Measurements from ENCODE around the gene TMEM164. TPM values are rescaled to one million over a fixed set of nuclear protein-coding genes. Genes with fewer than 3 reads are reported as not detected.
A peak's percentile ranks its signal among the peaks of the same experiment; 100 is the strongest.
"Not testable (repeated sequence)": the region's sequence is repeated elsewhere in the genome, so short reads cannot be mapped to it uniquely, and the experiment has no call there.

Gene TMEM164
- total RNA-seq, 2 experiments from 2014 or later = 11.9 to 12.0 TPM

GRCh38 chrX:110154328-110154727 is 151.4 kb downstream of the TMEM164 start:
- H3K9me3 Mint-ChIP-seq; intact Hi-C loops (cut with micrococcal nuclease); H3K27ac Mint-ChIP-seq; H3K4me3 Mint-ChIP-seq; H3K27me3 Mint-ChIP-seq (ENCODE audit: low read depth); DNase-seq; H3K36me3 Mint-ChIP-seq (ENCODE audit: low read depth); H3K4me1 Mint-ChIP-seq (ENCODE audit: low read depth): not testable (repeated sequence)
- CTCF ChIA-PET = interaction anchor here (24.9 kb wide), 1 partner anchor 258 kb away, joined by 374 read pairs; no protein-coding TSS in a partner anchor

DNA sequence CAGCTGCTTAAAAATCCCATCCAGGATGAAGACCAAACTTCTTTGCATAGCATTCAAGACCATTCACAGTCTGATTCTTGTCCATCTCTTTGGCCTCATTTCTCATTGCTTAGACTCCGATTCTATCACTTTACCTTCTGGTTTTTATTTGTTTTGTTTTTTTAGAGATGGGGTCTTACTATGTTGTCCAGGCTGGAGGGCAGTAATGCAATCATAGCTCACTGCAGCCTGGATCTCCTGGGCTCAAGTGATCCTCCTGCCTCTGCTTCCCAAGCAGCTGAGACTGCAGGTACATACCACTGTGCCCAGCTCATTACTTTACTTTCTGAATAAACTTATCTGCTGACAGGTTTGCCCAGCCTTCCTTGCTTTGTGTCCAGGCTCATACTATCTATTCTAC is 152.8 kb downstream of the TMEM164 start:
- Mint-ChIP-seq H3K9me3 (no peaks in the 10 kb centered on the region), H3K27ac (no peak overlapping the region), H3K4me1 (ENCODE audit: low read depth) (peaks cover 10% of the 10 kb centered on the region), H3K27me3 (ENCODE audit: low read depth) (no peaks in the 10 kb centered on the region), H3K4me3 (no peak overlapping the region), H3K36me3 (ENCODE audit: low read depth) (peaks cover 2% of the 10 kb centered on the region)
- CTCF ChIA-PET = interaction anchor here (0.7 to 24.9 kb wide), 7 partner anchors 9 to 256 kb away, joined by 3 to 374 read pairs (median 4); no protein-coding TSS in a partner anchor
- DNase-seq = no peak
- intact Hi-C loops (cut with micrococcal nuclease) = loop anchor here (1.0 kb wide), 3 partner anchors 253 to 692 kb away; no protein-coding TSS in a partner anchor

GRCh38 chrX:110156167-110156754 is 153.3 kb downstream of the TMEM164 start:
- no peak for DNase-seq
- Mint-ChIP-seq H3K4me1 (ENCODE audit: low read depth) (peaks cover 10% of the 10 kb centered on the region), H3K4me3 (no peak overlapping the region), H3K27me3 (ENCODE audit: low read depth) (no peaks in the 10 kb centered on the region), H3K27ac (no peak overlapping the region), H3K9me3 (no peaks in the 10 kb centered on the region), H3K36me3 (ENCODE audit: low read depth) (peaks cover 2% of the 10 kb centered on the region)
- intact Hi-C loops (cut with micrococcal nuclease) = loop anchor here (1.0 kb wide), 3 partner anchors 252 to 691 kb away; no protein-coding TSS in a partner anchor
- CTCF ChIA-PET = interaction anchor here (0.7 to 24.9 kb wide), 9 partner anchors 9 to 691 kb away, joined by 3 to 374 read pairs (median 3); no protein-coding TSS in a partner anchor

GRCh38 chrX:110157444-110157843 is 154.5 kb downstream of the TMEM164 start:
- Mint-ChIP-seq H3K9me3 (no peaks in the 10 kb centered on the region), H3K4me1 (ENCODE audit: low read depth) (peaks cover 10% of the 10 kb centered on the region), H3K27me3 (ENCODE audit: low read depth) (no peaks in the 10 kb centered on the region), H3K4me3 (no peak overlapping the region), H3K36me3 (ENCODE audit: low read depth) (peaks cover 2% of the 10 kb centered on the region), H3K27ac (no peak overlapping the region)
- CTCF ChIA-PET = interaction anchor here (1.4 to 24.9 kb wide), 4 partner anchors 10 to 690 kb away, joined by 3 to 374 read pairs (median 16); no protein-coding TSS in a partner anchor
- no peak for DNase-seq
- intact Hi-C loops (cut with micrococcal nuclease) = no loop called here

- Mint-ChIP-seq H3K27me3 (ENCODE audit: low read depth) (no peaks in the 10 kb centered on the region), H3K27ac (no peak overlapping the region), H3K36me3 (ENCODE audit: low read depth) (peaks cover 2% of the 10 kb centered on the region), H3K4me1 (ENCODE audit: low read depth) (peaks cover 10% of the 10 kb centered on the region), H3K9me3 (no peaks in the 10 kb centered on the region), H3K4me3 (no peak overlapping the region)
- no peak for DNase-seq
- CTCF ChIA-PET = interaction anchor here (0.8 to 24.9 kb wide), 6 partner anchors 9 to 253 kb away, joined by 3 to 374 read pairs (median 6); no protein-coding TSS in a partner anchor
- intact Hi-C loops (cut with micrococcal nuclease) = no loop called here
Measured at GRCh38 chrX:110159235-110159634, 156.3 kb downstream of the TMEM164 start.

DNA sequence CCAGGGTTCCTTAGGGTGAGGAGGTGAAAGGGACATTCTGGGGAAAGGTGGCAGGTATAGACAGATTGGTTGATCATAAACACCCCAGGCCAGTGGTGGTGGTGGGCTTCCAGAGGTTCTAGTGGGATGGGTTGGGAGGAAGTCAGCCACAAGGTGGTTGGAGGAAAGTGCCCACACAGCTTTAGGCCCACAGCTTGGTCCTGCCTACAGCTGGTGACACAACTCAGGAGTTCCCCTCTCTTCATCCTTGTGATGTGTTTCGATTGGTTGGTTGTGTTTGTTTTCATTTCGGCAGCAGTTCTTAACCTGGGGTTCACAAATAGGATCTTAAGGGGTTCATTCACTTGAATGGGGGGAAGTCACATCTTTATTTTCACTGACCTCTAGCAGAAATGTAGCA is 157.0 kb downstream of the TMEM164 start:
- no peaks in the 10 kb centered on the region for H3K9me3 Mint-ChIP-seq
- CTCF ChIA-PET = interaction anchor here (0.8 to 24.9 kb wide), 7 partner anchors 10 to 252 kb away, joined by 3 to 374 read pairs (median 4); partner anchors contain the start of gene AMMECR1
- no peak for DNase-seq
- H3K27ac Mint-ChIP-seq = no peak overlapping the region
- H3K4me1 Mint-ChIP-seq (ENCODE audit: low read depth) = peaks cover 10% of the 10 kb centered on the region
- intact Hi-C loops (cut with micrococcal nuclease) = loop anchor here (1.0 to 2.0 kb wide), 3 partner anchors 159 to 253 kb away; partner anchors contain the start of gene AMMECR1
- no peak overlapping the region for H3K4me3 Mint-ChIP-seq
- H3K36me3 Mint-ChIP-seq (ENCODE audit: low read depth) = peaks cover 2% of the 10 kb centered on the region
- no peaks in the 10 kb centered on the region for H3K27me3 Mint-ChIP-seq (ENCODE audit: low read depth)

- Mint-ChIP-seq H3K4me3 (no peak overlapping the region), H3K27ac (no peak overlapping the region), H3K36me3 (ENCODE audit: low read depth) (peaks cover 2% of the 10 kb centered on the region), H3K9me3 (no peaks in the 10 kb centered on the region), H3K27me3 (ENCODE audit: low read depth) (no peaks in the 10 kb centered on the region), H3K4me1 (ENCODE audit: low read depth) (peaks cover 10% of the 10 kb centered on the region)
- no peak for DNase-seq
- intact Hi-C loops (cut with micrococcal nuclease) = loop anchor here (2.0 kb wide), 1 partner anchor 157 kb away; the partner anchor contains the start of gene AMMECR1
- CTCF ChIA-PET = interaction anchor here (0.7 to 24.9 kb wide), 7 partner anchors 14 to 251 kb away, joined by 3 to 374 read pairs (median 5); partner anchors contain the start of gene AMMECR1
Measured at GRCh38 chrX:110161361-110161686, 158.4 kb downstream of the TMEM164 start.

GRCh38 chrX:110162131-110162530 is 159.2 kb downstream of the TMEM164 start:
- Mint-ChIP-seq H3K4me1 (ENCODE audit: low read depth) (peaks cover 12% of the 10 kb centered on the region), H3K9me3 (no peaks in the 10 kb centered on the region), H3K36me3 (ENCODE audit: low read depth) (peaks cover 2% of the 10 kb centered on the region), H3K27ac (no peak overlapping the region), H3K4me3 (no peak overlapping the region), H3K27me3 (ENCODE audit: low read depth) (no peaks in the 10 kb centered on the region)
- CTCF ChIA-PET = interaction anchor here (1.9 to 24.9 kb wide), 2 partner anchors 16 to 250 kb away, joined by 6 to 374 read pairs; no protein-coding TSS in a partner anchor
- no peak for DNase-seq
- intact Hi-C loops (cut with micrococcal nuclease) = no loop called here

GRCh38 chrX:110162867-110163266 is 160.0 kb downstream of the TMEM164 start:
- CTCF ChIA-PET = interaction anchor here (1.0 to 24.9 kb wide), 2 partner anchors 238 to 249 kb away, joined by 3 to 374 read pairs; no protein-coding TSS in a partner anchor
- no peaks in the 10 kb centered on the region for H3K27me3 Mint-ChIP-seq (ENCODE audit: low read depth)
- H3K36me3 Mint-ChIP-seq (ENCODE audit: low read depth) = no peaks in the 10 kb centered on the region
- DNase-seq = no peak
- no peak overlapping the region for H3K4me3 Mint-ChIP-seq
- no peaks in the 10 kb centered on the region for H3K9me3 Mint-ChIP-seq
- intact Hi-C loops (cut with micrococcal nuclease) = no loop called here
- peaks cover 12% of the 10 kb centered on the region for H3K4me1 Mint-ChIP-seq (ENCODE audit: low read depth)
- no peak overlapping the region for H3K27ac Mint-ChIP-seq

DNA sequence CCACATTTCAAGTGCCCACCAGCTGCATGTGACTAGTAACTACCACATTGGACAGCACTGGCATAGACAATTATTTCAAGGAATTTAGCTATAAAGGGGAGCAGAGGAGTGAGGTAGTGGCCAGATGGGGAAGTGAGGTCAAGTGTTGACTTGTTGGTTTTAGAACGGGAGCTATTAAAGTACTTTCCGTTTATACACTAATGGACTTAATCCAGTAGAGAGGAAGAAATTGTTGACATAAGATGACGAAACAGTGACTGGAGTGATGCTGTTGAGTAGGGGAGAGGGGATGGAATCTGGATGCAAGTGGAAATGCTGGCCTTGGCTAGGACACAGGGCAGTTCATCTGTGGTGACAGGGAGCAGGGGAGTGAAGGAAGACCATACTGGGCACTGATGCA is 160.6 kb downstream of the TMEM164 start:
- no peak for DNase-seq
- peaks cover 12% of the 10 kb centered on the region for H3K4me1 Mint-ChIP-seq (ENCODE audit: low read depth)
- no peaks in the 10 kb centered on the region for H3K36me3 Mint-ChIP-seq (ENCODE audit: low read depth)
- H3K27ac Mint-ChIP-seq = no peak overlapping the region
- intact Hi-C loops (cut with micrococcal nuclease) = no loop called here
- no peaks in the 10 kb centered on the region for H3K9me3 Mint-ChIP-seq
- CTCF ChIA-PET = interaction anchor here (1.0 to 24.9 kb wide), 2 partner anchors 238 to 249 kb away, joined by 3 to 374 read pairs; no protein-coding TSS in a partner anchor
- H3K27me3 Mint-ChIP-seq (ENCODE audit: low read depth) = no peaks in the 10 kb centered on the region
- H3K4me3 Mint-ChIP-seq = no peak overlapping the region

DNA sequence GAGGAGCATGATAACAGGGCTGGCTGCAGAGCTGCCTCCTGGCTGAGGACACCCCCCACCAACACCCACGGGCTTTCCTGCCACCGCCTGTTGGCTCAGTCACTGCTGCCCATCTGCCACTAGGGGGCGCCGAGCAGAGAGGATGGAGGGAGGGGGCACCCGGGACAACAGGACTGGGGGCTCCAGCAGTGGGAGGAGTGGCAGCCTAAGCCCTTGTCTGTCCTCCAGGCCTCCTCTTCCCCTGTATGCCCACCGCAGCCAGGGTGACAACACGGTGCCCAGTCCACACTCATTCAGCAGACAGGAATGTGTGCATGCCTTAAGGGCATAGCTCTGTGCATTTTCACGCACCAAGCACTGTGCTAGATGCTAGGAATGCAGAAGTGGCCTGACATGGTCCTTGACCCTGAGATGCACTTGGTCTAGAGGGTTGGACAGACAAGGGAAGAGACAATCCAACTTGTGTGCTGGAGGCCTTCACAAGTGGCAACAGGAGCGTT is 165.1 kb downstream of the TMEM164 start:
- Mint-ChIP-seq H3K27me3 (ENCODE audit: low read depth) (no peaks in the 10 kb centered on the region), H3K9me3 (no peaks in the 10 kb centered on the region), H3K4me3 (no peak overlapping the region), H3K36me3 (ENCODE audit: low read depth) (peaks cover 3% of the 10 kb centered on the region), H3K4me1 (ENCODE audit: low read depth) (peaks cover 2% of the 10 kb centered on the region), H3K27ac (no peak overlapping the region)
- CTCF ChIA-PET = interaction anchor here (0.6 to 24.9 kb wide), 9 partner anchors 12 to 276 kb away, joined by 3 to 374 read pairs (median 3); no protein-coding TSS in a partner anchor
- intact Hi-C loops (cut with micrococcal nuclease) = no loop called here
- peak; percentile 60 for DNase-seq

DNA sequence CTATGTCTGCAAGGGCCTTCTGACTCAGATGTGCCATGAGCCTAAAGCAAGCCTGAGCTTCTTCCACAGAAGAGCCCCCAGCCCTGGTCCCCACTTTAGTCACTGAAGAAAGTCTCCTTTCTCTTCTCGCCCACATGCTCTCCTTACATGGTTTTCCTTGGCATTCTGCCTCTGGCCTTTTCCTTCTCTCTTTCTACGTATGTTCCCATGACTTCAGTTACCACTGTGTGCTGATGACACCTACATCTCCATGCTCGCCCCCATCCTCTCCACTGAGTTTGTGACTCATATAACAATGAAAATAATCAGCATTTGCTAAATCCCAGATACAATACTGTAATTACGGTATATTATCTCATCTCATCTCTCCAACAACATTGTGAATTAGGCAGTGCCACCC is 165.7 kb downstream of the TMEM164 start:
- no peaks in the 10 kb centered on the region for H3K27me3 Mint-ChIP-seq (ENCODE audit: low read depth)
- H3K36me3 Mint-ChIP-seq (ENCODE audit: low read depth) = peaks cover 3% of the 10 kb centered on the region
- peaks cover 2% of the 10 kb centered on the region for H3K4me1 Mint-ChIP-seq (ENCODE audit: low read depth)
- CTCF ChIA-PET = interaction anchor here (0.6 to 24.9 kb wide), 8 partner anchors 13 to 276 kb away, joined by 3 to 374 read pairs (median 3); no protein-coding TSS in a partner anchor
- H3K27ac Mint-ChIP-seq = no peak overlapping the region
- no peak overlapping the region for H3K4me3 Mint-ChIP-seq
- no peak for DNase-seq
- intact Hi-C loops (cut with micrococcal nuclease) = no loop called here
- no peaks in the 10 kb centered on the region for H3K9me3 Mint-ChIP-seq
